C4-2B (cell line): ENCODE data around the gene RUVBL1.

ENCODE experiments used
- H3K27ac ChIP-seq: fragments of 450-650 bp; 2 replicates; pipeline ENCODE4 v1.5.1; 2017
- ZFX ChIP-seq: fragments of 450-650 bp; IDR thresholded peaks from 2 replicates; pipeline ENCODE4 v1.6.1; 2017
- TF ChIP-seq, protein P1 (sequence below): fragments of 450-650 bp; conservative IDR thresholded peaks from 2 replicates; pipeline ENCODE4 v1.5.1; 2017; ENCODE audit warnings: mild to moderate bottlenecking

RUVBL1 gene

DNA sequence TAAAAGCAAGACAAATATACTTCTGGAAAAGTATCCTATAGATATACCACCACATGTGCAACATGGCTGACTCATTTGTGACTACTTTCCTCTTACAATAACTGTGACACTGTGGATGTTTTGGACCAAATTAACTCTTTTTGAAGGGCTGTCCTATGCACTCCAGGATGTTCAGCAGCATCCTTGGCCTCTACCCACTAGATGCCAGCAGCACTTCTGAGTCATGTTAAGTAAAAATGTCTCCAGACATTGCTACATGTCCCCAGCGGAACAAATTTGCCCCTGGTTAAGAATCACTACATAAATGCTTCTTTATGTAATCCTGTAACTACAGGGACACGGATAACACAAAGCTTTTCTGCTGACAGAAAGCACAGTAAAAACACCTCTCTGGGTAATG, 32.0 kb downstream of the RUVBL1 start:
- TF ChIP-seq ZFX, result no peak
- TF ChIP-seq, protein P1, sequence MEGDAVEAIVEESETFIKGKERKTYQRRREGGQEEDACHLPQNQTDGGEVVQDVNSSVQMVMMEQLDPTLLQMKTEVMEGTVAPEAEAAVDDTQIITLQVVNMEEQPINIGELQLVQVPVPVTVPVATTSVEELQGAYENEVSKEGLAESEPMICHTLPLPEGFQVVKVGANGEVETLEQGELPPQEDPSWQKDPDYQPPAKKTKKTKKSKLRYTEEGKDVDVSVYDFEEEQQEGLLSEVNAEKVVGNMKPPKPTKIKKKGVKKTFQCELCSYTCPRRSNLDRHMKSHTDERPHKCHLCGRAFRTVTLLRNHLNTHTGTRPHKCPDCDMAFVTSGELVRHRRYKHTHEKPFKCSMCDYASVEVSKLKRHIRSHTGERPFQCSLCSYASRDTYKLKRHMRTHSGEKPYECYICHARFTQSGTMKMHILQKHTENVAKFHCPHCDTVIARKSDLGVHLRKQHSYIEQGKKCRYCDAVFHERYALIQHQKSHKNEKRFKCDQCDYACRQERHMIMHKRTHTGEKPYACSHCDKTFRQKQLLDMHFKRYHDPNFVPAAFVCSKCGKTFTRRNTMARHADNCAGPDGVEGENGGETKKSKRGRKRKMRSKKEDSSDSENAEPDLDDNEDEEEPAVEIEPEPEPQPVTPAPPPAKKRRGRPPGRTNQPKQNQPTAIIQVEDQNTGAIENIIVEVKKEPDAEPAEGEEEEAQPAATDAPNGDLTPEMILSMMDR, result no peak
- H3K27ac ChIP-seq, result no peak overlapping the region

DNA sequence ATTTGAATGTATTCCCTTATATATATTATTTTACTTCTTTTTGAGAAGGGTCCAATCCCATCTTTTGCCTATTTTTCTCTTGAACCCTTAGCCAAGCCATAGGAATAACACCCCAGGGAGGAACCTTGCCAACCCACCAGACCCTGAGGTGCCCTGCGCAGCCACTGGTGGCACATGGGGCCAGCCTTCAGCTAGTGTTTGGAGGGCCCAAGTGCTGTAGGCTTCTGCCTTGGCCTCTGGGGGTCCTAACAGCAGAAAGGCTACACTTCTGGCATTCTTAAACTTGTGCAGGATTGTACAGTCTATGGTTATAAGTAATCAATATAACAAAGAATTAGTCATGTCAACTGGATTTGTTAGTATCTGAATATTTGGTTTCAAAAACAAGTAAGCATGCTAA, 34.5 kb downstream of the RUVBL1 start:
- TF ChIP-seq, protein P1, result no peak
- no peak for TF ChIP-seq ZFX
- no peak overlapping the region for H3K27ac ChIP-seq

DNA sequence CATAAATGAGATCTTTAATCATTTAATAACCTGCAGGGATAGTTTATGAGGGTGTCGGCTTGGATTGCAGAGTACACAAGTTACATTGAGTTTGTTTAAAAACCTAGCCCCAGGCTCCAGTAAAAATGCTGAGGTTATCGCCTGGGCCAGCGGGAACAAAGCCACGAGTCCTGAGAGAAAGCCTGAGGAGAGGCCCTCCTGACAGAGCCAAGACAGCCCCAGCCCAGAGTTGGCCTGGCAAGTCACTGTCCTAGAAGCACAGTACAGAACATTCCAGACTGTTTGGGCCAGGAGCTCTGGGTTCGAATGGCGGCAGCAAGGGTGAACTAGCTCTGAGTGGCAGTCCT, 39.0 kb downstream of the RUVBL1 start:
- peak overlapping the region; percentile 97 for H3K27ac ChIP-seq
- TF ChIP-seq ZFX, result no peak
- TF ChIP-seq, protein P1, result no peak

DNA sequence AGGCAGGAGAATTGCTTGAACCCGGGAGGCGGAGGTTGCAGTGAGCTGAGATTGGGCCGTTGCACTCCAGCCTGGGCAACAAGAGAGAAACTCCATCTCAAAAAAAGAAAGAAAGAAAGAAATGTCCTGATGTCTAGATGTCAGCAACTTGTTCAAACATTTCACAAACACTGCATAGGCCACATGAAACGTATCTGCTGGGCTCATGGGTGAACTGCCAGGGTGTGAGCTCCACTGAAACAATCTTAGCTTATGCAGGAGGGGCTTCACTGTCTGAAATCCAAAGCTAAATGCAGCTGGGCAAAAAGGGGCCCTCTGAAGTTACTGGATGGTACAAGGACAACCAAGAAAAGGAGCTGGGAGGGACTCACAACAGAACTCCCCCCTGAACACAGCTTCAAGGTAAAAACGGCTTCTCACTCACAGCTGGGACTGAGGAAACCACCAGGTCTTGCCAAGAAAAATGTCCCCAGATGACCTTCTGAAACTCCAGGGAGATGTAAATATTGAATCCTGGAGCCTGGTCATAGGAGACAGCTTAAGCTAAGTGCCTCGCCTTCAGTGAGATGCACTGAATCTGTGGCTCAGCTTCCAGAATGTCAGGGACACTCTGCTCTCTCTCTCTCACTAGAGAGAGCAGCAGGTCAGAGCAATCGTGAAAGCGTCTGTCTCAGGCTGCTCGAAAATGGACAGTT, 39.5 kb downstream of the RUVBL1 start:
- TF ChIP-seq, protein P1, result no peak
- no peak for TF ChIP-seq ZFX
- peak overlapping the region; percentile 97 for H3K27ac ChIP-seq

DNA sequence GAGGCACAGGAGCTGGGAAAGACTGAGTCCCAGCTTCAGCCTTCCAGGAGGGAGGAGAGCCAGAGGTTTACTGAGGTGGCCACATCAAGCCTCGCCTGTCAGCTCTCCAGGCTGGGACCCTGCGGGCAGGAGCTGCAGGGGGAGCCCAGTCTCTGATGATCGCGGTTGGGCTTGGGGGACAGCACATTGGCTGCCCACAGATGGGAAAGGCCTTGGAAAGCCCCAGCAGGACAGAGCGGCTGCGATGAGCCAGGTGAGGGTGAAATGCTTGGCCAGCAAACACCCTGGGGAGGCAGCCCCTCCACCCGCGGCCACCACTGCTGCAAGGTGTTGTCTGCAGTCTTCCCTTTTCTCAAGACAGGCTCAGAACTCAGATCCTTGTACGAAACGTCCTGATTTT, 40.2 kb downstream of the RUVBL1 start:
- no peak for TF ChIP-seq ZFX
- TF ChIP-seq, protein P1, result no peak

DNA sequence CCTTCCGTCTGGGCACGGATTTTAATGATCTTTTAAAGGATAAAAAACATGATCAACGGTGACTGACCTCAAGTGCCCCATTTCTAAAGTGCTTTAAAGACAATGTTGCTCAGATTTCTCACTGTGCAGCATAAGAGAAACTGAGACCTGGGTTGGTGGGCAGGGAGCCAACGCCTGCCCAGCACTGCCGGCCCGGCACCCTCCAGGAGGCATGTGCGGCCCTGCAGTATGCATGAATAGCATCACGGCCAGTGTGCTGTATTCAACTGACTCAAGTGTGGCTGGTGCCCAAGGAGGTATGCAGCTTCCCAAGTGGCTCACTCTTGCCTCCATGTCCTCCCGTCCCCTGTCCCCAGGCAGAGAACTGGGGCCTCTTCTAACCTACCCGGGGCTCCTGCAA, 41.1 kb downstream of the RUVBL1 start:
- TF ChIP-seq ZFX, result no peak
- TF ChIP-seq, protein P1, result no peak
- H3K27ac ChIP-seq, result peak overlapping the region; percentile 97

More for the DNA sequence above, 40.2 kb downstream of the RUVBL1 start:
- H3K27ac ChIP-seq, result peak overlapping the region; percentile 97

DNA sequence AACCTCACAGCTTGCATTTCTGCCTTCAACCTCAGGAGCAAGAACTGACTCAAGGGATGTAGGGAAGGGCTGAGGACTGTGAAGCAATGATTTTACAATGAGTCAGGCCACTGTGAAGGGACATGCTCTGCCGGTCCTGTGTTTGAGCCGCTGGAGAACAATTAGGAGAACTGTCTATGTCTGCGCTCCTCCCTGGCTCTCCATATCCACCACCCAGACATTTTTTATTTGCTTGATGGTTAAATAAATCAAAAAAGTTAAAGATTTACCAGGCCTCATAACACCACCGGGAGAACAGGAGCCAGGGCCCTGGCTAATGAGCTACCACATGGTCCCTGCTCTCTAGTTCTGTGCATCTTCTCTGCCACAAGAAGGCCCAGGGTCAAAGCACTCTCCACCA, 41.8 kb downstream of the RUVBL1 start:
- H3K27ac ChIP-seq, result peak overlapping the region; percentile 97
- no peak for TF ChIP-seq ZFX
- TF ChIP-seq, protein P1, result no peak
